Neural cell (in vitro differentiated cells): ENCODE data around the gene MEIS3. TPM values are rescaled to one million over a fixed set of nuclear protein-coding genes. Genes with fewer than 3 reads are reported as not detected.

Experiments
- H2AFZ ChIP-seq: fragments of 200-600, 300-800 bp; sonication (generic), shearing (Covaris generic); 2 replicates; pipeline ENCODE4 v1.6.0; 2014; ENCODE audit warnings: low read depth, mild to moderate bottlenecking, antibody characterized with exemption, low read length, moderate library complexity
- H3F3A ChIP-seq: fragments of 200-600 bp; shearing (Covaris generic); 2 replicates; pipeline ENCODE4 v1.6.1; 2016; ENCODE audit warnings: mild to moderate bottlenecking, moderate library complexity, mixed read lengths, antibody characterized with exemption, low read length; ENCODE audit not compliant: insufficient read depth, poor library complexity, severe bottlenecking
- H3K27ac ChIP-seq: fragments of 200-600, 300-800 bp; sonication (generic), shearing (Covaris generic); 2 replicates; pipeline ENCODE4 v1.5.1; 2014; ENCODE audit warnings: mild to moderate bottlenecking, low read length, moderate library complexity
- H3K27me3 ChIP-seq: fragments of 300-800, 200-600 bp; sonication (generic), shearing (Covaris generic); 2 replicates; pipeline ENCODE4 v1.6.0; 2014; ENCODE audit warnings: mild to moderate bottlenecking, low read depth, low read length, moderate library complexity; ENCODE audit not compliant: insufficient read depth
- H3K36me3 ChIP-seq: fragments of 300-800, 200-600 bp; sonication (generic), shearing (Covaris generic); 2 replicates; pipeline ENCODE4 v1.5.1; 2014; ENCODE audit warnings: mild to moderate bottlenecking, antibody characterized with exemption, low read length, moderate library complexity; ENCODE audit not compliant: insufficient read depth
- H3K4me2 ChIP-seq: fragments of 300-800, 200-600 bp; sonication (generic), shearing (Covaris generic); 2 replicates; pipeline ENCODE4 v1.6.0; 2014; ENCODE audit warnings: mild to moderate bottlenecking, low read length
- H3K4me3 ChIP-seq: fragments of 300-800, 200-600 bp; sonication (generic), shearing (Covaris generic); 2 replicates; pipeline ENCODE4 v1.5.1; 2014; ENCODE audit warnings: mild to moderate bottlenecking, low read length, moderate library complexity
- H3K79me2 ChIP-seq: fragments of 200-600 bp; shearing (Covaris generic); replicated peaks from 2 replicates; pipeline ENCODE4 v1.6.0; 2014; ENCODE audit warnings: mild to moderate bottlenecking, low read length, moderate library complexity; ENCODE audit not compliant: insufficient read depth
- H3K9ac ChIP-seq: fragments of 300-800, 200-600 bp; sonication (generic), shearing (Covaris generic); 2 replicates; pipeline ENCODE4 v1.6.1; 2016; ENCODE audit warnings: mild to moderate bottlenecking, low read length, mixed read lengths
- H3K9me2 ChIP-seq: fragments of 200-600 bp; shearing (Covaris generic); 2 replicates; pipeline ENCODE4 v1.6.1; 2016; ENCODE audit warnings: mild to moderate bottlenecking, low read length, mixed read lengths; ENCODE audit not compliant: insufficient read depth
- H3K9me3 ChIP-seq: fragments of 200-600, 300-800 bp; sonication (generic), shearing (Covaris generic); 2 replicates; pipeline ENCODE4 v1.6.1; 2016; ENCODE audit warnings: mild to moderate bottlenecking, mixed run types, low read length, moderate library complexity, mixed read lengths
- H4K20me1 ChIP-seq: fragments of 200-600 bp; shearing (Covaris generic); 2 replicates; pipeline ENCODE4 v1.6.1; 2016; ENCODE audit warnings: mild to moderate bottlenecking, mixed run types; ENCODE audit not compliant: insufficient read depth
- EP300 ChIP-seq: fragments of 450-650 bp; conservative IDR thresholded peaks from 2 replicates; pipeline ENCODE4 v1.6.1; 2014; ENCODE audit warnings: antibody characterized with exemption, mild to moderate bottlenecking, moderate library complexity; ENCODE audit not compliant: poor library complexity, severe bottlenecking
- EZH2 ChIP-seq: fragments of 200-600, 300-800 bp; shearing (Covaris generic), sonication (generic); IDR thresholded peaks from 2 replicates; pipeline ENCODE4 v1.6.1; 2014; ENCODE audit warnings: antibody characterized with exemption, low read length, borderline replicate concordance, mild to moderate bottlenecking; ENCODE audit not compliant: insufficient read depth, poor library complexity, severe bottlenecking
- MXI1 ChIP-seq: fragments of 450-650 bp; conservative IDR thresholded peaks from 2 replicates; pipeline ENCODE4 v1.6.1; 2014; ENCODE audit warnings: antibody characterized with exemption, mild to moderate bottlenecking; ENCODE audit not compliant: poor library complexity, severe bottlenecking
- POLR2AphosphoS5 ChIP-seq: IDR thresholded peaks from 2 replicates; pipeline ENCODE4 v1.6.1; 2012
- RAD21 ChIP-seq: fragments of 450-650 bp; conservative IDR thresholded peaks from 2 replicates; pipeline ENCODE4 v1.6.1; 2014; ENCODE audit warnings: antibody characterized with exemption, mild to moderate bottlenecking, moderate library complexity
- SMC3 ChIP-seq: fragments of 450-650 bp; conservative IDR thresholded peaks from 2 replicates; pipeline ENCODE4 v1.6.1; 2014; ENCODE audit warnings: antibody characterized with exemption, mild to moderate bottlenecking, moderate library complexity; ENCODE audit not compliant: poor library complexity
- TAF1 ChIP-seq: IDR thresholded peaks from 2 replicates; pipeline ENCODE4 v1.6.1; 2012; ENCODE audit warnings: low read depth
- polyA plus RNA-seq: library from polyadenylated mRNA; depleted of rRNA; stranded (reverse); fragments of >200 nt; gene quantifications from 2 replicates; pipeline ENCODE4 v1.2.3, GENCODE V29; 2014
- TF ChIP-seq, protein P1 (sequence below): fragments of 450-650 bp; IDR thresholded peaks from 2 replicates; pipeline ENCODE4 v1.5.1; 2014; ENCODE audit warnings: antibody characterized with exemption, mild to moderate bottlenecking, moderate library complexity; ENCODE audit not compliant: poor library complexity, severe bottlenecking
- TF ChIP-seq, protein P2 (sequence below): IDR thresholded peaks from 2 replicates; pipeline ENCODE4 v1.6.1; 2012; ENCODE audit warnings: borderline replicate concordance

MEIS3 gene
- polyA plus RNA-seq, 1 donor from 2014 or later = 379 TPM

DNA sequence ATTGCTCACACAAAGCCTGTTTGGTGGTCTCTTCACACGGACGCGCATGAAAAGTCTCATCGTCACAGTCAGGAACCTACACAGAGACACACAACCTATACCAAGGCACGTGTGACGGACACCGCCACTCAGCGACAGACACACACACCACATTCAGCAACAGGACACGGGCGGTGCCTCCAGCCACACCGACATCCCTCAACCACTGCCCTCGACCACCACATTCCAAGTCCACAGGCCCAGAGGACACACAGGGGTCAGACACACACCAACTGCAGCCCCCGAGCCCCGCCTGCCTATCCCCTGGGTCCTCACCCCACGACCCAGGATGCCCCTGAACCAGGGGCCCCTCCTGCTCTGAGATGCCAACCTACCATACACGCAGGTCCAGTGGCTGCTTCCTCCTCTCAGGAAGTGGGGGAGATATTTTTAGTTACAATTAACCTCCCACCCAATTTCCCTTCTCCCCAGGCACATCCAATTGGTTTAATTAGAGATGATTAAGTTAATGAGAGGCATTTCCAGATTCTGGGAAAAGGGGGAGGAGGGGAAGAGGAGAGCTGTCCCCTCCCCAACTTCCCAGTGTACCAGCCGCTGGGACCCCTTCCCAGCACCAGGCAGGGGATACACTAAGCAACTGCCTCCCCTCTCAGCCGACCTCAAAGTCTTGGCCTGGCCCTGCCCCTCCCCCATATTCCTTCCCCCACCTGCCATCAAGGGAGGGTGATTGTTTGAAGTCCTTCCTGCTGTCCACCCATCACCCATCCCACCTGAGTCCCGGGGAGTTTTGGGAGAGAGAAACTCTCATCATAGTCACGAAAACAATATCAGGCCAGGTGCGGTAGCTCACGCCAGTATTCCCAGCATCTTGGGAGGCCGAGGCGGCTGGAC lies 20.4 kb downstream of the MEIS3 start:
- Histone ChIP-seq H4K20me1 (no peaks in the 10 kb centered on the region), H3K4me2 (no peak overlapping the region), H3K79me2 (no peaks in the 10 kb centered on the region), H3K27me3 (no peaks in the 10 kb centered on the region), H3K9me3 (no peaks in the 10 kb centered on the region), H2AFZ (no peak overlapping the region), H3K9me2 (no peaks in the 10 kb centered on the region), H3K9ac (no peak overlapping the region), H3F3A (no peaks in the 10 kb centered on the region), H3K36me3 (no peaks in the 10 kb centered on the region), H3K27ac (no peak overlapping the region), H3K4me3 (no peak overlapping the region)
- TF ChIP-seq POLR2AphosphoS5 (peak; percentile 32), EZH2 (no peak), RAD21 (no peak), MXI1 (no peak)
- TF ChIP-seq, protein P1, sequence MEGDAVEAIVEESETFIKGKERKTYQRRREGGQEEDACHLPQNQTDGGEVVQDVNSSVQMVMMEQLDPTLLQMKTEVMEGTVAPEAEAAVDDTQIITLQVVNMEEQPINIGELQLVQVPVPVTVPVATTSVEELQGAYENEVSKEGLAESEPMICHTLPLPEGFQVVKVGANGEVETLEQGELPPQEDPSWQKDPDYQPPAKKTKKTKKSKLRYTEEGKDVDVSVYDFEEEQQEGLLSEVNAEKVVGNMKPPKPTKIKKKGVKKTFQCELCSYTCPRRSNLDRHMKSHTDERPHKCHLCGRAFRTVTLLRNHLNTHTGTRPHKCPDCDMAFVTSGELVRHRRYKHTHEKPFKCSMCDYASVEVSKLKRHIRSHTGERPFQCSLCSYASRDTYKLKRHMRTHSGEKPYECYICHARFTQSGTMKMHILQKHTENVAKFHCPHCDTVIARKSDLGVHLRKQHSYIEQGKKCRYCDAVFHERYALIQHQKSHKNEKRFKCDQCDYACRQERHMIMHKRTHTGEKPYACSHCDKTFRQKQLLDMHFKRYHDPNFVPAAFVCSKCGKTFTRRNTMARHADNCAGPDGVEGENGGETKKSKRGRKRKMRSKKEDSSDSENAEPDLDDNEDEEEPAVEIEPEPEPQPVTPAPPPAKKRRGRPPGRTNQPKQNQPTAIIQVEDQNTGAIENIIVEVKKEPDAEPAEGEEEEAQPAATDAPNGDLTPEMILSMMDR = no peak

DNA sequence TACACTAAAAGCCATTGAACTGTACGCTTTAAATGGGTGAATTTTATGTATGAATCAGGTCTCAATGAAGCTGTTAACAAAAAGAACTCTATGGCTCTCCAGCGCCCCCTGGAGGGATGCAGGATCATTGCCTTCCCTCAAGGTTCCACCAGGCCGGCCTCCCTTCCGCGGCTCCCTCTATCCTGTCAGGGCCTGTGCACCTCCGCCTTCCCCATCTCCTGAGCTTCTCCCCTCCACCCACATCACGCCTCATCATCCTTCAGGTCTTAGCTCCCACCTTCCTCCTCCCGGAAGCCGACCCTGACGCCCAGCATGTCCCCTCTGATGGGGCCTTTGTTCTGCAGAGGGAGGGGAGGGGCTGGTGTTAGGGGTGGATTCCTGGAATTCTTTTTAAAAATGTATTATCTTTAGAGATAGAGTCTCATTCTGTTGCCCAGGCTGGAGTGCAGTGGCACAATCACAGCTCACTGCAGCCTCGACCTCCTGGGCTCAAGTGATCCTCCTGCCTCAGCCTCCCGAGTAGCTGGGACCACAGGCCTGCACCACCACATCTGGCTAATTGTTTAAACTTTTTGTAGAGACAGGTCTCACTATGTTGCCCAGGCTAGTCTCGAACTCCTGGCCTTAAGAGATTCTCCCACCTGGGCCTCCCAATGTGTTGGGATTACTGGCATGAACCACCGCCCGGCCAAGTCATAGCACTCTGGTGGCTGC lies 27.7 kb downstream of the MEIS3 start:
- Histone ChIP-seq H2AFZ (no peak overlapping the region), H3K4me3 (no peak overlapping the region), H3K27me3 (no peaks in the 10 kb centered on the region), H3K9me2 (no peaks in the 10 kb centered on the region), H3K9me3 (no peaks in the 10 kb centered on the region), H4K20me1 (no peaks in the 10 kb centered on the region), H3K79me2 (no peaks in the 10 kb centered on the region), H3K36me3 (no peaks in the 10 kb centered on the region), H3K9ac (no peak overlapping the region), H3K4me2 (no peak overlapping the region), H3K27ac (no peak overlapping the region), H3F3A (no peaks in the 10 kb centered on the region)
- TF ChIP-seq SMC3 (peak; percentile 31), MXI1 (no peak), EP300 (no peak), EZH2 (no peak), TAF1 (no peak), RAD21 (peak; percentile 23), POLR2AphosphoS5 (no peak)
- TF ChIP-seq, protein P2, sequence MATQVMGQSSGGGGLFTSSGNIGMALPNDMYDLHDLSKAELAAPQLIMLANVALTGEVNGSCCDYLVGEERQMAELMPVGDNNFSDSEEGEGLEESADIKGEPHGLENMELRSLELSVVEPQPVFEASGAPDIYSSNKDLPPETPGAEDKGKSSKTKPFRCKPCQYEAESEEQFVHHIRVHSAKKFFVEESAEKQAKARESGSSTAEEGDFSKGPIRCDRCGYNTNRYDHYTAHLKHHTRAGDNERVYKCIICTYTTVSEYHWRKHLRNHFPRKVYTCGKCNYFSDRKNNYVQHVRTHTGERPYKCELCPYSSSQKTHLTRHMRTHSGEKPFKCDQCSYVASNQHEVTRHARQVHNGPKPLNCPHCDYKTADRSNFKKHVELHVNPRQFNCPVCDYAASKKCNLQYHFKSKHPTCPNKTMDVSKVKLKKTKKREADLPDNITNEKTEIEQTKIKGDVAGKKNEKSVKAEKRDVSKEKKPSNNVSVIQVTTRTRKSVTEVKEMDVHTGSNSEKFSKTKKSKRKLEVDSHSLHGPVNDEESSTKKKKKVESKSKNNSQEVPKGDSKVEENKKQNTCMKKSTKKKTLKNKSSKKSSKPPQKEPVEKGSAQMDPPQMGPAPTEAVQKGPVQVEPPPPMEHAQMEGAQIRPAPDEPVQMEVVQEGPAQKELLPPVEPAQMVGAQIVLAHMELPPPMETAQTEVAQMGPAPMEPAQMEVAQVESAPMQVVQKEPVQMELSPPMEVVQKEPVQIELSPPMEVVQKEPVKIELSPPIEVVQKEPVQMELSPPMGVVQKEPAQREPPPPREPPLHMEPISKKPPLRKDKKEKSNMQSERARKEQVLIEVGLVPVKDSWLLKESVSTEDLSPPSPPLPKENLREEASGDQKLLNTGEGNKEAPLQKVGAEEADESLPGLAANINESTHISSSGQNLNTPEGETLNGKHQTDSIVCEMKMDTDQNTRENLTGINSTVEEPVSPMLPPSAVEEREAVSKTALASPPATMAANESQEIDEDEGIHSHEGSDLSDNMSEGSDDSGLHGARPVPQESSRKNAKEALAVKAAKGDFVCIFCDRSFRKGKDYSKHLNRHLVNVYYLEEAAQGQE = no peak
- TF ChIP-seq, protein P1 = peak; percentile 62
